Neural cell (in vitro differentiated cells): ENCODE results near the gene USP31. TPM values are rescaled to one million over a fixed set of nuclear protein-coding genes. Genes with fewer than 3 reads are reported as not detected.

Source experiments
- H2AFZ ChIP-seq: fragments of 200-600, 300-800 bp; sonication (generic), shearing (Covaris generic); 2 replicates; pipeline ENCODE4 v1.6.0; 2014; ENCODE audit warnings: low read depth, mild to moderate bottlenecking, antibody characterized with exemption, low read length, moderate library complexity
- H3F3A ChIP-seq: fragments of 200-600 bp; shearing (Covaris generic); 2 replicates; pipeline ENCODE4 v1.6.1; 2016; ENCODE audit warnings: mild to moderate bottlenecking, moderate library complexity, mixed read lengths, antibody characterized with exemption, low read length; ENCODE audit not compliant: insufficient read depth, poor library complexity, severe bottlenecking
- H3K27ac ChIP-seq: fragments of 200-600, 300-800 bp; sonication (generic), shearing (Covaris generic); 2 replicates; pipeline ENCODE4 v1.5.1; 2014; ENCODE audit warnings: mild to moderate bottlenecking, low read length, moderate library complexity
- H3K27me3 ChIP-seq: fragments of 300-800, 200-600 bp; sonication (generic), shearing (Covaris generic); 2 replicates; pipeline ENCODE4 v1.6.0; 2014; ENCODE audit warnings: mild to moderate bottlenecking, low read depth, low read length, moderate library complexity; ENCODE audit not compliant: insufficient read depth
- H3K36me3 ChIP-seq: fragments of 300-800, 200-600 bp; sonication (generic), shearing (Covaris generic); 2 replicates; pipeline ENCODE4 v1.5.1; 2014; ENCODE audit warnings: mild to moderate bottlenecking, antibody characterized with exemption, low read length, moderate library complexity; ENCODE audit not compliant: insufficient read depth
- H3K4me2 ChIP-seq: fragments of 300-800, 200-600 bp; sonication (generic), shearing (Covaris generic); 2 replicates; pipeline ENCODE4 v1.6.0; 2014; ENCODE audit warnings: mild to moderate bottlenecking, low read length
- H3K4me3 ChIP-seq: fragments of 300-800, 200-600 bp; sonication (generic), shearing (Covaris generic); 2 replicates; pipeline ENCODE4 v1.5.1; 2014; ENCODE audit warnings: mild to moderate bottlenecking, low read length, moderate library complexity
- H3K79me2 ChIP-seq: fragments of 200-600 bp; shearing (Covaris generic); replicated peaks from 2 replicates; pipeline ENCODE4 v1.6.0; 2014; ENCODE audit warnings: mild to moderate bottlenecking, low read length, moderate library complexity; ENCODE audit not compliant: insufficient read depth
- H3K9ac ChIP-seq: fragments of 300-800, 200-600 bp; sonication (generic), shearing (Covaris generic); 2 replicates; pipeline ENCODE4 v1.6.1; 2016; ENCODE audit warnings: mild to moderate bottlenecking, low read length, mixed read lengths
- H3K9me2 ChIP-seq: fragments of 200-600 bp; shearing (Covaris generic); 2 replicates; pipeline ENCODE4 v1.6.1; 2016; ENCODE audit warnings: mild to moderate bottlenecking, low read length, mixed read lengths; ENCODE audit not compliant: insufficient read depth
- H3K9me3 ChIP-seq: fragments of 200-600, 300-800 bp; sonication (generic), shearing (Covaris generic); 2 replicates; pipeline ENCODE4 v1.6.1; 2016; ENCODE audit warnings: mild to moderate bottlenecking, mixed run types, low read length, moderate library complexity, mixed read lengths
- H4K20me1 ChIP-seq: fragments of 200-600 bp; shearing (Covaris generic); 2 replicates; pipeline ENCODE4 v1.6.1; 2016; ENCODE audit warnings: mild to moderate bottlenecking, mixed run types; ENCODE audit not compliant: insufficient read depth
- CTCF ChIP-seq: fragments of 450-650 bp; IDR thresholded peaks from 2 replicates; pipeline ENCODE4 v1.5.1; 2014; ENCODE audit warnings: antibody characterized with exemption, mild to moderate bottlenecking, moderate library complexity; ENCODE audit not compliant: poor library complexity, severe bottlenecking
- EP300 ChIP-seq: fragments of 450-650 bp; conservative IDR thresholded peaks from 2 replicates; pipeline ENCODE4 v1.6.1; 2014; ENCODE audit warnings: antibody characterized with exemption, mild to moderate bottlenecking, moderate library complexity; ENCODE audit not compliant: poor library complexity, severe bottlenecking
- EZH2 ChIP-seq: fragments of 200-600, 300-800 bp; shearing (Covaris generic), sonication (generic); IDR thresholded peaks from 2 replicates; pipeline ENCODE4 v1.6.1; 2014; ENCODE audit warnings: antibody characterized with exemption, low read length, borderline replicate concordance, mild to moderate bottlenecking; ENCODE audit not compliant: insufficient read depth, poor library complexity, severe bottlenecking
- MXI1 ChIP-seq: fragments of 450-650 bp; conservative IDR thresholded peaks from 2 replicates; pipeline ENCODE4 v1.6.1; 2014; ENCODE audit warnings: antibody characterized with exemption, mild to moderate bottlenecking; ENCODE audit not compliant: poor library complexity, severe bottlenecking
- POLR2AphosphoS5 ChIP-seq: IDR thresholded peaks from 2 replicates; pipeline ENCODE4 v1.6.1; 2012
- RAD21 ChIP-seq: fragments of 450-650 bp; conservative IDR thresholded peaks from 2 replicates; pipeline ENCODE4 v1.6.1; 2014; ENCODE audit warnings: antibody characterized with exemption, mild to moderate bottlenecking, moderate library complexity
- REST ChIP-seq: IDR thresholded peaks from 2 replicates; pipeline ENCODE4 v1.6.1; 2012; ENCODE audit warnings: borderline replicate concordance
- SMC3 ChIP-seq: fragments of 450-650 bp; conservative IDR thresholded peaks from 2 replicates; pipeline ENCODE4 v1.6.1; 2014; ENCODE audit warnings: antibody characterized with exemption, mild to moderate bottlenecking, moderate library complexity; ENCODE audit not compliant: poor library complexity
- TAF1 ChIP-seq: IDR thresholded peaks from 2 replicates; pipeline ENCODE4 v1.6.1; 2012; ENCODE audit warnings: low read depth
- polyA plus RNA-seq: library from polyadenylated mRNA; depleted of rRNA; stranded (reverse); fragments of >200 nt; gene quantifications from 2 replicates; pipeline ENCODE4 v1.2.3, GENCODE V29; 2014

The USP31 gene
- polyA plus RNA-seq, 1 donor from 2014 or later: 5.8 TPM

- Histone ChIP-seq H3K9me3 (peaks cover 3% of the 10 kb centered on the region), H3F3A (no peaks in the 10 kb centered on the region), H3K27me3 (no peaks in the 10 kb centered on the region), H3K4me3 (no peak overlapping the region), H3K9me2 (no peaks in the 10 kb centered on the region), H3K9ac (no peak overlapping the region), H3K27ac (no peak overlapping the region), H3K4me2 (no peak overlapping the region), H4K20me1 (no peaks in the 10 kb centered on the region), H2AFZ (no peak overlapping the region), H3K36me3 (no peaks in the 10 kb centered on the region), H3K79me2 (no peaks in the 10 kb centered on the region)
- TF ChIP-seq REST: no peak
- no peak for TF ChIP-seq CTCF
- TF ChIP-seq EP300: no peak
- no peak for TF ChIP-seq POLR2AphosphoS5
- no peak for TF ChIP-seq TAF1
- TF ChIP-seq SMC3: no peak
- no peak for TF ChIP-seq RAD21
- TF ChIP-seq MXI1: no peak
- TF ChIP-seq EZH2: no peak
Measured at GRCh38 chr16:23052221-23052620, 97.0 kb downstream of the USP31 start.

GRCh38 chr16:23051587-23051986 is 97.7 kb downstream of the USP31 start:
- no peak overlapping the region for H3K9ac ChIP-seq
- TF ChIP-seq EP300 (peak; percentile 15), RAD21 (no peak), REST (no peak), POLR2AphosphoS5 (no peak), CTCF (no peak), SMC3 (no peak)
- H3K27me3 ChIP-seq: no peaks in the 10 kb centered on the region
- no peaks in the 10 kb centered on the region for H3F3A ChIP-seq
- no peak overlapping the region for H3K27ac ChIP-seq
- no peak overlapping the region for H3K4me2 ChIP-seq
- no peaks in the 10 kb centered on the region for H3K9me3 ChIP-seq
- H3K4me3 ChIP-seq: peak overlapping the region; percentile 41
- H4K20me1 ChIP-seq: no peaks in the 10 kb centered on the region
- H3K9me2 ChIP-seq: no peaks in the 10 kb centered on the region
- H2AFZ ChIP-seq: peak overlapping the region; percentile 25
- H3K79me2 ChIP-seq: no peaks in the 10 kb centered on the region
- no peaks in the 10 kb centered on the region for H3K36me3 ChIP-seq
